Transverse colon (tissue), 4 donors: ENCODE data around the gene ENAH. TPM values are rescaled to one million over a fixed set of nuclear protein-coding genes. Genes with fewer than 3 reads are reported as not detected.

Experiments
- DNase-seq: peaks from one replicate; pipeline ENCODE4 v3.0.0-alpha.2; 2019
- H3K27ac ChIP-seq, 4 donors: fragments of 200-600 bp; sonication (generic); 2 replicates each; pipeline ENCODE4 v1.5.1; 2016 to 2018; ENCODE audit warnings: inconsistent platforms in 4 of 4
- H3K27me3 ChIP-seq: fragments of 200-600 bp; sonication (generic); 2 replicates; pipeline ENCODE4 v1.5.1; 2017; ENCODE audit warnings: inconsistent platforms
- H3K36me3 ChIP-seq, 4 donors: fragments of 200-600 bp; sonication (generic); 2 replicates each; pipeline ENCODE4 v1.5.1; 2017 to 2019; ENCODE audit warnings: inconsistent platforms in 4 of 4
- H3K4me1 ChIP-seq, 4 donors: fragments of 200-600 bp; sonication (generic); 2 replicates each; pipeline ENCODE4 v1.5.1; 2017 to 2020; ENCODE audit warnings: inconsistent platforms in 4 of 4
- H3K4me3 ChIP-seq, 4 donors: fragments of 200-600 bp; sonication (generic); 1 replicate in 1 of 4; 2 replicates in 3 of 4; pipeline versions ENCODE4 v1.5.1 to v1.6.1; 2017 to 2019; ENCODE audit warnings: inconsistent platforms in 4 of 4
- H3K9me3 ChIP-seq, 2 donors: fragments of 200-600 bp; sonication (generic); 2 replicates each; pipeline ENCODE4 v1.5.1; 2017 to 2019; ENCODE audit warnings: inconsistent platforms in 2 of 2
- CTCF ChIP-seq, 5 experiments: fragments of 200-600 bp in 3 of 5; fragments of 450-650 bp in 2 of 5; sonication (generic) in 3 of 5; IDR thresholded peaks; 1 replicate in 2 of 5; 2 replicates in 3 of 5; pipeline ENCODE4 v1.5.1; 2016 to 2017; ENCODE audit warnings: antibody characterized with exemption in 5 of 5, inconsistent platforms in 3 of 5, mild to moderate bottlenecking in 2 of 5, moderate library complexity in 1 of 5
- EP300 ChIP-seq: sonication (generic); formaldehyde crosslinking; IDR thresholded peaks from one replicate; pipeline ENCODE4 v1.6.1; 2017; ENCODE audit warnings: antibody characterized with exemption, low read depth
- POLR2A ChIP-seq: fragments of 450-650 bp; IDR thresholded peaks from one replicate; pipeline ENCODE4 v1.6.1; 2016; ENCODE audit warnings: antibody characterized with exemption, mild to moderate bottlenecking, moderate library complexity
- POLR2AphosphoS5 ChIP-seq, 3 donors: sonication (generic); formaldehyde crosslinking; IDR thresholded peaks; one replicate each; pipeline ENCODE4 v1.6.1; 2016; ENCODE audit warnings: antibody characterized with exemption in 3 of 3
- WGBS, 2 donors: methylation state at CpG; one replicate each; pipeline ENCODE4 v1.1.5; 2018; ENCODE audit warnings: low coverage in 1 of 2; 5-methylcytosine and 5-hydroxymethylcytosine counted together
- in situ Hi-C, 4 donors: fragments of 200-750 bp; cut with MboI; loops; one replicate each; pipeline versions ENCODE4 v1.15.0 to v1.15.1; 2017; ENCODE audit warnings: low sequenced_read_pairs in 3 of 4, low pct_ligation_motif_present in 1 of 4, low pct_unique_long_range_greater_than_20kb in 1 of 4
- intact Hi-C: fragments of 100-400 bp; cut with DNase I; formaldehyde crosslinking; loops from one replicate; pipeline ENCODE4 v1.15.1; 2023; ENCODE audit warnings: low total_unique reads
- total RNA-seq, 4 donors: library from RNA; depleted of rRNA; stranded (reverse); fragments of >200 nt; gene quantifications; one replicate each; pipeline ENCODE4 v1.1.0, GENCODE V29; 2016

ENAH gene
- total RNA-seq, 4 donors from 2014 or later: 14.7 to 140 (median 33.9) TPM

- no peaks in the 10 kb centered on the region for H3K9me3 ChIP-seq
- intact Hi-C loops (loop anchor here (10.0 kb wide), 1 partner anchor 172 kb away; the partner anchor contains the start of gene ENAH), in situ Hi-C loops (loop anchor here (5.0 to 25.0 kb wide), 5 partner anchors 280 to 490 kb away; partner anchors contain the start of genes PYCR2 (in 1 of the 4) and SRP9 (in 1 of the 4))
- peak overlapping the region in 3 of 4 donors; percentile 52 to 59 (median 53) for H3K27ac ChIP-seq
- TF ChIP-seq POLR2AphosphoS5 (IDR thresholded peaks at IDR 0.05) (no peak), CTCF (IDR thresholded peaks at IDR 0.05) (no peak), EP300 (no peak), POLR2A (no peak)
- DNase-seq: no peak
- H3K4me1 ChIP-seq: peaks cover 0 to 23% (median 8%) of the 10 kb centered on the region in 4 donors
- no peaks in the 10 kb centered on the region for H3K27me3 ChIP-seq
- WGBS, 2 donors: 66 to 74% methylated on average over 9 to 10 of the region's 10 CpGs
- no peaks in the 10 kb centered on the region for H3K36me3 ChIP-seq
- no peak overlapping the region for H3K4me3 ChIP-seq
Observed at GRCh38 chr1:225482421-225482950, 170.4 kb downstream of the ENAH start.

- in situ Hi-C loops (loop anchor here (5.0 to 25.0 kb wide), 5 partner anchors 281 to 491 kb away; partner anchors contain the start of genes PYCR2 (in 1 of the 4) and SRP9 (in 1 of the 4)), intact Hi-C loops (loop anchor here (10.0 kb wide), 1 partner anchor 173 kb away; the partner anchor contains the start of gene ENAH)
Observed at GRCh38 chr1:225481738-225482137, 171.2 kb downstream of the ENAH start.

GRCh38 chr1:225480825-225481434 lies 172.0 kb downstream of the ENAH start:
- intact Hi-C loops (loop anchor here (10.0 kb wide), 1 partner anchor 174 kb away; the partner anchor contains the start of gene ENAH), in situ Hi-C loops (loop anchor here (5.0 to 25.0 kb wide), 5 partner anchors 281 to 491 kb away; partner anchors contain the start of genes PYCR2 (in 1 of the 4) and SRP9 (in 1 of the 4))
- DNase-seq: peak; percentile 79
- TF ChIP-seq EP300: no peak
- peak; percentile 84 to 88 (median 86) for TF ChIP-seq CTCF (IDR thresholded peaks at IDR 0.05)
- no peak for TF ChIP-seq POLR2AphosphoS5 (IDR thresholded peaks at IDR 0.05)
- TF ChIP-seq POLR2A: no peak
- H3K4me1 ChIP-seq: peaks cover 0 to 23% (median 8%) of the 10 kb centered on the region in 4 donors
- WGBS, 2 donors: 29 to 41% methylated on average over 3 to 6 of the region's 6 CpGs
- peak overlapping the region in 2 of 4 donors; percentile 5 to 59 for H3K27ac ChIP-seq
- H3K4me3 ChIP-seq: no peak overlapping the region
- H3K9me3 ChIP-seq: no peaks in the 10 kb centered on the region
- H3K27me3 ChIP-seq: no peaks in the 10 kb centered on the region
- no peaks in the 10 kb centered on the region for H3K36me3 ChIP-seq

More at GRCh38 chr1:225481738-225482137, 171.2 kb downstream of the ENAH start:
- Histone ChIP-seq H3K9me3 (no peaks in the 10 kb centered on the region), H3K27ac (peak overlapping the region in 3 of 4 donors; percentile 5 to 59 (median 52)), H3K4me3 (no peak overlapping the region), H3K36me3 (no peaks in the 10 kb centered on the region), H3K4me1 (peaks cover 0 to 23% (median 8%) of the 10 kb centered on the region in 4 donors), H3K27me3 (no peaks in the 10 kb centered on the region)
- no peak for TF ChIP-seq POLR2A
- TF ChIP-seq POLR2AphosphoS5 (IDR thresholded peaks at IDR 0.05): no peak
- TF ChIP-seq CTCF (IDR thresholded peaks at IDR 0.05): no peak
- no peak for TF ChIP-seq EP300
- WGBS, 2 donors: 27 to 39% methylated on average over 6 of the region's 6 CpGs
- DNase-seq: no peak
